ENCODE measurements around the gene ACER1. TPM values are rescaled to one million over a fixed set of nuclear protein-coding genes. Genes with fewer than 3 reads are reported as not detected.

ACER1 gene
- total RNA-seq, 2 donors from 2014 or later = not detected

GRCh38 chr19:6268382-6268771 lies 65.0 kb downstream of the ACER1 start:
- no peak for TF ChIP-seq CTCF (conservative IDR thresholded peaks at IDR 0.05)
- H3K9me3 Mint-ChIP-seq = no peaks in the 10 kb centered on the region
- WGBS, 2 experiments (ENCODE audit: insufficient coverage in 1 of 2, insufficient read length in 1 of 2) = 86 to 100% methylated on average over 2 to 4 of the region's 4 CpGs
- Histone ChIP-seq H3K4me3 (ENCODE audit: low read length) (no peak overlapping the region), H3K27me3 (ENCODE audit: control insufficient read depth, insufficient read depth, low read length, poor library complexity, severe bottlenecking) (no peaks in the 10 kb centered on the region), H3K4me1 (ENCODE audit: control insufficient read depth, insufficient read depth, low read length) (peaks cover 17% of the 10 kb centered on the region), H3K9me3 (ENCODE audit: control insufficient read depth, low read length) (no peaks in the 10 kb centered on the region), H3K27ac (ENCODE audit: low read depth, low read length) (no peak overlapping the region), H3K36me3 (ENCODE audit: control insufficient read depth, insufficient read depth, low read length) (peaks cover 49% of the 10 kb centered on the region), H3K9ac (ENCODE audit: extremely low read depth, low read length, poor library complexity, severe bottlenecking) (no peak overlapping the region)
- peaks cover 21% of the 10 kb centered on the region for H3K4me1 Mint-ChIP-seq
- H3K27ac Mint-ChIP-seq = no peak overlapping the region
- no peak overlapping the region for H3K4me3 Mint-ChIP-seq
- no peak for DNase-seq
- H3K36me3 Mint-ChIP-seq (ENCODE audit: low read depth) = peaks cover 53% of the 10 kb centered on the region
- no peaks in the 10 kb centered on the region for H3K27me3 Mint-ChIP-seq (ENCODE audit: insufficient read depth)

- H3K36me3 Mint-ChIP-seq (ENCODE audit: low read depth) = peaks cover 58% of the 10 kb centered on the region
- H3K27ac ChIP-seq (ENCODE audit: low read depth, low read length) = no peak overlapping the region
- H3K9ac ChIP-seq (ENCODE audit: extremely low read depth, low read length, poor library complexity, severe bottlenecking) = no peak overlapping the region
- DNase-seq = no peak
- H3K36me3 ChIP-seq (ENCODE audit: control insufficient read depth, insufficient read depth, low read length) = peaks cover 54% of the 10 kb centered on the region
- H3K27me3 ChIP-seq (ENCODE audit: control insufficient read depth, insufficient read depth, low read length, poor library complexity, severe bottlenecking) = no peaks in the 10 kb centered on the region
- 89 to 91% methylated on average over 12 to 17 of the region's 17 CpGs for WGBS, 2 experiments (ENCODE audit: insufficient coverage in 1 of 2, insufficient read length in 1 of 2)
- TF ChIP-seq CTCF (conservative IDR thresholded peaks at IDR 0.05) = no peak
- H3K27me3 Mint-ChIP-seq (ENCODE audit: insufficient read depth) = no peaks in the 10 kb centered on the region
- H3K4me3 ChIP-seq (ENCODE audit: low read length) = no peak overlapping the region
- H3K4me3 Mint-ChIP-seq = no peak overlapping the region
- no peaks in the 10 kb centered on the region for H3K9me3 Mint-ChIP-seq
- no peaks in the 10 kb centered on the region for H3K9me3 ChIP-seq (ENCODE audit: control insufficient read depth, low read length)
- peaks cover 11% of the 10 kb centered on the region for H3K4me1 ChIP-seq (ENCODE audit: control insufficient read depth, insufficient read depth, low read length)
- H3K4me1 Mint-ChIP-seq = peaks cover 15% of the 10 kb centered on the region
- H3K27ac Mint-ChIP-seq = peak overlapping the region; percentile 27
Observed at GRCh38 chr19:6267552-6268381, 65.6 kb downstream of the ACER1 start.

- H3K27ac Mint-ChIP-seq = no peak overlapping the region
- no peak for DNase-seq
Observed at GRCh38 chr19:6264803-6265202, 68.6 kb downstream of the ACER1 start.

More at GRCh38 chr19:6264803-6265202, 68.6 kb downstream of the ACER1 start:
- Mint-ChIP-seq H3K27me3 (ENCODE audit: insufficient read depth) (no peaks in the 10 kb centered on the region), H3K4me3 (no peak overlapping the region), H3K9me3 (no peaks in the 10 kb centered on the region), H3K4me1 (no peaks in the 10 kb centered on the region), H3K36me3 (ENCODE audit: low read depth) (peaks cover 60% of the 10 kb centered on the region)
- no peaks in the 10 kb centered on the region for H3K4me1 ChIP-seq (ENCODE audit: control insufficient read depth, insufficient read depth, low read length)
- no peak for TF ChIP-seq CTCF (conservative IDR thresholded peaks at IDR 0.05)
- H3K27ac ChIP-seq (ENCODE audit: low read depth, low read length) = no peak overlapping the region
- no peak overlapping the region for H3K4me3 ChIP-seq (ENCODE audit: low read length)
- no peaks in the 10 kb centered on the region for H3K27me3 ChIP-seq (ENCODE audit: control insufficient read depth, insufficient read depth, low read length, poor library complexity, severe bottlenecking)
- no peaks in the 10 kb centered on the region for H3K9me3 ChIP-seq (ENCODE audit: control insufficient read depth, low read length)
- 93 to 100% methylated on average over 3 to 4 of the region's 4 CpGs for WGBS, 2 experiments (ENCODE audit: insufficient coverage in 1 of 2, insufficient read length in 1 of 2)
- H3K36me3 ChIP-seq (ENCODE audit: control insufficient read depth, insufficient read depth, low read length) = peaks cover 71% of the 10 kb centered on the region
- no peak overlapping the region for H3K9ac ChIP-seq (ENCODE audit: extremely low read depth, low read length, poor library complexity, severe bottlenecking)

Data from endodermal cell (in vitro differentiated cells).